ENCODE measurements around the gene ZDHHC17.

DNA sequence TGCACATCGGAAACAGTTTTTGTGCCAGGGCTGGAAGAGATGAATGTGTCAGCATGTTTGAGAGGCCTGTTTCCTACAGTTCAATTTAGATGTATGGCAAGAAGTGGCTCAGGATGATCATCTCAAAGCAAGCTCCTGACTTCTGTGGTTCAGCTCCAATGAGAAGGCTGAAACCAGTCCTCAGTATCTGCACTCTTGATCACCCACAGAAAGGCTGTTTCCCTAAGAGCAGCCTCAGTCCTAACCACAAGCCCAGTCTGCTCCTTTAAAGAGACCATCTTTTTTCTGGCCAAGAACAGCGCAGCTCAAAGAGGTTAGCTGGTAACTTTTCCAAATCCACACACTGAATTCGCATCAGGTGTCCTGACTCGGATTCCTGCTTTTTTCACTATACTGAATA, 95.7 kb downstream of the ZDHHC17 start:
- TF ChIP-seq EP300 (IDR thresholded peaks at IDR 0.05) (no peak), CTCF (IDR thresholded peaks at IDR 0.05) (no peak), POLR2A (IDR thresholded peaks at IDR 0.05) (no peak)

All from tibial nerve (tissue), 4 donors.